AG04450 (cell line): ENCODE data around the gene SRPX2. TPM values are rescaled to one million over a fixed set of nuclear protein-coding genes. Genes with fewer than 3 reads are reported as not detected.
A peak's percentile ranks its signal among the peaks of the same experiment; 100 is the strongest.

Experiments used
- CTCF ChIA-PET: fragments of 300-600, 350-600 bp; formaldehyde crosslinking; extraction: SDS; loops from one replicate; lab custom pipeline; 2022; ENCODE audit warnings: antibody characterized with exemption, inconsistent platforms; lab: Charles Lee
- POLR2A ChIA-PET: fragments of 350-600 bp; formaldehyde crosslinking; extraction: SDS; loops from one replicate; lab custom pipeline; 2021; ENCODE audit warnings: antibody characterized with exemption, inconsistent platforms; lab: Yijun Ruan, JAX
- DNase-seq: peaks from one replicate; pipeline ENCODE4 v3.0.0-alpha.2; 2011; ENCODE audit warnings: low read depth, low spot score
- H3K27ac ChIP-seq: one replicate; pipeline ENCODE4 v1.5.1; 2012; ENCODE audit warnings: low read depth, low read length, control low read depth
- H3K27me3 ChIP-seq: one replicate; pipeline ENCODE4 v1.6.0; 2012; ENCODE audit warnings: low read length; ENCODE audit not compliant: control insufficient read depth, insufficient read depth
- H3K4me3 ChIP-seq: 2 replicates; pipeline ENCODE4 v1.5.1; 2011; ENCODE audit warnings: mild to moderate bottlenecking, low read depth, low read length, control low read depth
- H3K9me3 ChIP-seq: 2 replicates; pipeline ENCODE4 v1.5.1; 2012; ENCODE audit warnings: low read length; ENCODE audit not compliant: control insufficient read depth, insufficient read depth
- CTCF ChIP-seq: IDR thresholded peaks from 2 replicates; pipeline ENCODE4 v1.5.1; 2011; ENCODE audit warnings: low read depth, low read length, control low read depth, inconsistent platforms
- polyA plus RNA-seq: library from polyadenylated mRNA; depleted of rRNA; stranded (reverse); fragments of >200 nt; gene quantifications from 2 replicates; pipeline ENCODE4 v1.2.3, GENCODE V29; 2011

SRPX2 gene
- polyA plus RNA-seq, 1 experiment = 87.1 TPM

DNA sequence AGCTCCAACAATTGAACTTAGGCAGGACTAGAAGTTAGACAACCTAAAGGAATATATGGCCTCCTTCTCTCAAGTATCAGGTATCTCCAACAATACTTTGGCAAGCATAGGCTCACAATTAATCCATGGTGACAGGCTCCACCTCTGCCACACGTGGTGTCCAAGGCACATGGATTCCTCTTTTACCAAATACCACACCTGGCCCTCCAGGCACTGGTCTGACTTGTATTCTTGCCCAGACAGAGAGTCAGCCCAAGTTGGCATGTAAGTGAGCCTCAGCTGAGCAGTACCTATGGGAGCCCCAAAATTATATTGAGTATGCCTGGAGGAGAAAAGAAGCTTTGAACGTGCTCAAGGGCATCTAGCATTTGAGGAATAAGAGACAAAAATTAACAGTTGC lies 19.6 kb downstream of the SRPX2 start:
- Histone ChIP-seq H3K9me3 (no peaks in the 10 kb centered on the region), H3K27ac (no peak overlapping the region), H3K27me3 (no peaks in the 10 kb centered on the region), H3K4me3 (no peak overlapping the region)
- POLR2A ChIA-PET = no interaction called here
- CTCF ChIA-PET = interaction anchor here (0.8 to 1.6 kb wide), 4 partner anchors 9 to 152 kb away, joined by 3 to 7 read pairs (median 4); no protein-coding TSS in a partner anchor
- no peak for TF ChIP-seq CTCF
- DNase-seq = no peak

DNA sequence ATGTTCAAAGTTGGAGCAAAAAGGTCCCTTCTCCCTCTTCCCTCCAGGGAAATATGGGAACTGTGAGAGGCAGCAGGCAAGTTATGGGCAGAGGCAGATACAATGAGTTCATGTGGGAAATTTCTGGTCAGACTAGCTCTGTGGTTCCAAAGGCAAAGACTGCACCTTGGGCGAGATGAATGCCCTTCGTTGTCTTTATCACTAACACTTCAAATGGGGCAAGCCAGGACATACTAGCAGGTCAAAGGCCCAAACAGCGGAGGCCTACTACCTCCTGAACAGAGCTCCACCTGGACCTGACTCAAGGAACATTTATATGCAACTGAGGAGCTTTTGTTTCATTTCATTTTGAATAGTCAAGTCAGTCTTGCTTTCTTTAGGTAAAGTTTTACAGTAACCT lies 29.0 kb downstream of the SRPX2 start:
- H3K4me3 ChIP-seq = no peak overlapping the region
- ChIA-PET CTCF (interaction anchor here (0.8 to 6.5 kb wide), 9 partner anchors 8 to 161 kb away, joined by 3 to 115 read pairs (median 16); partner anchors contain the start of gene TSPAN6), POLR2A (no interaction called here)
- H3K27ac ChIP-seq = peak overlapping the region; percentile 39
- H3K9me3 ChIP-seq = no peaks in the 10 kb centered on the region
- no peak for TF ChIP-seq CTCF
- no peak for DNase-seq
- H3K27me3 ChIP-seq = no peaks in the 10 kb centered on the region

DNA sequence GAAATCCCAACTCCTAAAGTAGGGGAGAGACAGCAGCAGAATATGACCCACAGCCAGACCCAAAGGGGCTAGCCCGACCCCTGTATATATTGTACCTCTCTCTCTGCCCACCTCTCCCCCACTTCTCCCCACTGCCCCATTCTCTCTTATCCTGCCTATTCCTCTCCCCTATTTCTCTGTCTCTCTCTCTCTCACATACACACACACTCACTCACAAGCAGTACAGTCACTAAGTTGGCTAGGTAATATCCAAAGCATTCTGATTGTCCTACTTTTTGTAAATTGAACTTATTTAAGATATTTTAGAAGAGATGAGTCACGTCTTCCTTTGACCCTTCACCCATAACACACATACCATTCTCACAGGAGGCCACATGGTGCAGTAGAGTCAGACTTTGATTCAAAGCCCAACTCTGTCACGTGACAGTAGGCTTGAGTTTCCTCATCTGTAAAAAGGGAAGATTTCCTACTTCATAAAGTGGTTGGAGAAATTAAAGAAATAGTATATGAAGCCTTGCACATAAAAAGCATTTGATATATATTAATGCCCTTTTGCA lies 29.5 kb downstream of the SRPX2 start:
- CTCF ChIA-PET = interaction anchor here (2.6 to 6.5 kb wide), 4 partner anchors 12 to 96 kb away, joined by 15 to 115 read pairs (median 36); partner anchors contain the start of gene TSPAN6
- peak; percentile 54 for DNase-seq
- H3K27ac ChIP-seq = peak overlapping the region; percentile 39

DNA sequence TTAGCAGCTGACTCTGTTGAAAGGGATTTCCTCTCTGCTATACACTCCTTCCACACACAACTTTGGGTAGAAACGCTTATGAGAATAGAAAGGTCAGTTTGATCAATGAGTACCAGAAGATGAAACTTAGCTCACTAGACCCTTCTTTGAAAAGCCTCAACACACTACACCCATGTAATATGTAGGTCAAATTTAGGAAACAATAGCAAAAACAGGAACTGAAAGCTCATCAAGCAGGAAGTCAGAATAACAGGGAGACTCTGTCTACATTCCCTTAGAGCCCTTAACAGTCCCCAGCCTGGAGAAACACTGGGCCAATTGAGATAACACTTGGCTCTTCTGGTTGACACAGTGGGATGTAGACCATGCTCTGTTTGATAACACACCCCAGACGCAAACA lies 30.7 kb downstream of the SRPX2 start:
- H3K27me3 ChIP-seq = no peaks in the 10 kb centered on the region
- POLR2A ChIA-PET = no interaction called here

More for the DNA sequence above, 29.5 kb downstream of the SRPX2 start:
- TF ChIP-seq CTCF = no peak
- no peak overlapping the region for H3K4me3 ChIP-seq
- POLR2A ChIA-PET = no interaction called here
- no peaks in the 10 kb centered on the region for H3K9me3 ChIP-seq
- H3K27me3 ChIP-seq = no peaks in the 10 kb centered on the region

More for the DNA sequence above, 30.7 kb downstream of the SRPX2 start:
- Histone ChIP-seq H3K9me3 (no peaks in the 10 kb centered on the region), H3K4me3 (no peak overlapping the region), H3K27ac (no peak overlapping the region)
- TF ChIP-seq CTCF = no peak
- CTCF ChIA-PET = interaction anchor here (2.6 to 6.5 kb wide), 3 partner anchors 11 to 94 kb away, joined by 15 to 115 read pairs (median 49); partner anchors contain the start of gene TSPAN6
- no peak for DNase-seq
